Muscle of back (tissue), 11 donors: ENCODE measurements around the gene LHFPL2. TPM values are rescaled to one million over a fixed set of nuclear protein-coding genes. Genes with fewer than 3 reads are reported as not detected.
"Not testable (repeated sequence)": the region's sequence is repeated elsewhere in the genome, so short reads cannot be mapped to it uniquely, and the experiment has no call there.

Experiments
- DNase-seq, 3 donors: peaks; one replicate each; pipeline versions ENCODE4 v3.0.0 to v3.0.0-alpha.2; 2013
- polyA plus RNA-seq, 10 donors: library from polyadenylated mRNA; unstranded; fragments of 120-200 nt; gene quantifications; one replicate each; pipeline ENCODE4 v1.2.1, GENCODE V29; 2013; ENCODE audit not compliant: insufficient read length in 10 of 10

Gene LHFPL2
- polyA plus RNA-seq, 10 donors = 51.0 to 82.5 (median 59.4) TPM

- DNase-seq = no peak
Observed at GRCh38 chr5:78622302-78622971, 26.1 kb downstream of the LHFPL2 start.

- DNase-seq = no peak
Observed at GRCh38 chr5:78621291-78621738, 27.3 kb downstream of the LHFPL2 start.

GRCh38 chr5:78620119-78620518 lies 28.5 kb downstream of the LHFPL2 start:
- not testable (repeated sequence) for DNase-seq

DNA sequence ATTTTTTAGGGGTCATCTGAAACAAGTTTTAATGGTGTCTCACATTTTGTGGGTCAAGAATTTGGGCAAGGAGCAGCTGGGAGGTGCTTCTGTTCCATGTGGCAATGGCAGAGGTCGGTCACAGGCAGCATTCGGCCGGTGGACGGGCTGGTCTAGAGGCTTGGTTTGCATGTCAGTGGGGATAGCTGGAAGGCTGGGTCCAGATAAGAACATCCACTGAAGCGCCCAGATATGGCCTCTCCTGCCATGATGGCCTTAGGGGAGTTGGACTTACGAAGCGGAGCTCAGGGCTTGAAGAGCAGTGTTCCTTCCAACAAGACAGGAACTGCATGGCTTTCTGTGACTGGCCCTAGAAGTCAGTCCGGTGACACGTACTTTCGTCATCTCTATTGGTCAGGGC lies 30.3 kb downstream of the LHFPL2 start:
- DNase-seq = no peak

DNA sequence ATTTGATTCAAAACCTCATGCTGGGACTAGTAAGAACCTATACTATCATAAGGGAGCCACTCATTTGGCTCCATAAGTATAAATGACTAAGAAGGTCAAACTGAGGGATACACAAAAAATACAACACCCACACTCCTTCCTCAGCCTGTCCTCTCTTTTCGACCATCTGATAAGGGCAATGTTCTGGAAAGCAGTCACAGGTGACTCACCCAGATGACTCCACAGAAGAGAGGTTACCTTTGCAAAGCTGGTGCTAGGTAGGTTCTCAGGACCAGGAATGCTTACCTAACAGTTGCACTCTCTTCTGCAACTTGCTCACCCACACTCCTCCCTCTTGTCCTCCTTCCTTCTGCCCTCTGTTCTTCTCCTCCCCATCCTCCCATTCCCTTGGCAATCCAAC lies 32.9 kb downstream of the LHFPL2 start:
- DNase-seq = no peak

DNA sequence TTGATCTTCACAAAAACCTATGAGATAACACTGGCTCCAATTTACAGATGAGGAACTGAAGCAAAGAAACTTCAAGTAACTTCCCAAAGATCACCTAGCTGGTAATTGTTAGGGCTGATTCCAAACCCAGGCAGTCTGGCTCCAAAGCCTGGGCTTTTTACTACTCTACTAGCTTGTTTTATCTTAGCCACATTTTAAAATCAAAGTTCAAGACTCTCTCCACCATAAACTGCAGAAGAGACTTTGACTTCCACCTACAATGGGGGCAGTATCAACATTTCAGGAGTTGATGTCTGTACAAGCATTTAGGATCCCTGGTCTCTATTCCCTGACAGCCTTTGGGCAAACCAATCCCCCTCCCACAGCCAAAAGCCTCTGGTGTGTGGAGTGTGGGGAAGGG lies 33.8 kb downstream of the LHFPL2 start:
- DNase-seq = no peak

DNA sequence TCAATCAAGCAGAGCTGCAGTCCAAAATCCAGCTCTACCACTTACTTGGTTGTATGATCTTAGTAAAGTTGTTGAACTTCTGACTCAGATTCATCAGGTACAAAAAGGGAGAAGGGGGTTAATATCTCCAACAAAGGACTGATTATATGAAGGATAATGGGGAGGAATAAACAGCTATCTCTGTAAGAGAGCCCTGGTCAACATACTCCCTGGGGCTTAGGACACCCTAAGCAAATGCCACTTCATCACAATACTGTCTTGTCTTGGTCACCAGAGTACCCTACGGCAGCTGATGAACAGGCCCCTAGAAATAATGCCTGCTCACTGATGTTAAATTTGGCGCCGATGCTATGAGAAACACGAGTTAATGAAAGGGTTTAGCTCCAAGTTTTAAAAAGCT lies 34.8 kb downstream of the LHFPL2 start:
- no peak for DNase-seq

DNA sequence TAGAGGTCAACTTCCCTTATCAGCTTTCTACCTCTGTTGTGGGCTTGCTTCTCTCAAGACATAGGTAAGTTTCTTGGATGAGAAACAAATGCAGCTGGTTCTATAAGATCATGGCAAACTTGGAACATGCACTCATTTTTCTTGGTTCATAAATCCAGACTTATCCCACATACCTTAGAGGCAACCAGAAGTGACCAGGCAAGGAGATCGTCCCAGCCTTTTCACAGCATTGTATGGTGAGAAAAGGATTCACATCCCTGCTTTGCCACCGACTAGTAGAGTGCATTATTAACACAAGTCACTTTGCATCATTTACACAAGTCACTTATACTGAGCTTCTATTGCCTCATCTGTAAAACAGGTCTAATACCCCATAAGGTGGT lies 35.4 kb downstream of the LHFPL2 start:
- no peak for DNase-seq

GRCh38 chr5:78612227-78613150 lies 36.1 kb downstream of the LHFPL2 start:
- DNase-seq = no peak

GRCh38 chr5:78611126-78611605 lies 37.4 kb downstream of the LHFPL2 start:
- DNase-seq = peak in 1 of 3 donors; percentile 61

DNA sequence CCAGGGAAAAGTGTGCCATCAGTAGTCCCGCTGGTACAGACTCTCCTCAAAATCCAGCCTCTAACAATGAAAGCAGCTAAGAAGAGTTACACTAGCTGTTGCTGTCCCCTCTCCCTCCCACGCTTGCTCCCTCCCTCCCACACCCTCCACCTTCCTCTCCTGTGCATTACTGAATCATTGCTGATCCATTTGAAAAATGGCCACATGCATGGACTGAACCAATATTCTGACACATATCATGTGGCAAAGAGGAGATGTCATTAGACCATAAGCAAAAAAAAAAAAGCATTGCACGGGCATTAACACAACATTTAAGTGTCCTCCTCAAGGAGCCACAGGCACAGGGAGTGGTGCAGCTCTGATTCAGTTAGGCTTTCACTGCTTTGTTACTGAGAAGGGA lies 37.9 kb downstream of the LHFPL2 start:
- peak in 1 of 3 donors; percentile 41 for DNase-seq

GRCh38 chr5:78610163-78610583 lies 38.4 kb downstream of the LHFPL2 start:
- DNase-seq = peak in 2 of 3 donors; percentile 56 to 58

GRCh38 chr5:78607864-78608263 lies 40.7 kb downstream of the LHFPL2 start:
- DNase-seq = no peak

GRCh38 chr5:78606241-78606640 lies 42.3 kb downstream of the LHFPL2 start:
- DNase-seq = no peak

GRCh38 chr5:78605611-78606010 lies 43.0 kb downstream of the LHFPL2 start:
- no peak for DNase-seq

DNA sequence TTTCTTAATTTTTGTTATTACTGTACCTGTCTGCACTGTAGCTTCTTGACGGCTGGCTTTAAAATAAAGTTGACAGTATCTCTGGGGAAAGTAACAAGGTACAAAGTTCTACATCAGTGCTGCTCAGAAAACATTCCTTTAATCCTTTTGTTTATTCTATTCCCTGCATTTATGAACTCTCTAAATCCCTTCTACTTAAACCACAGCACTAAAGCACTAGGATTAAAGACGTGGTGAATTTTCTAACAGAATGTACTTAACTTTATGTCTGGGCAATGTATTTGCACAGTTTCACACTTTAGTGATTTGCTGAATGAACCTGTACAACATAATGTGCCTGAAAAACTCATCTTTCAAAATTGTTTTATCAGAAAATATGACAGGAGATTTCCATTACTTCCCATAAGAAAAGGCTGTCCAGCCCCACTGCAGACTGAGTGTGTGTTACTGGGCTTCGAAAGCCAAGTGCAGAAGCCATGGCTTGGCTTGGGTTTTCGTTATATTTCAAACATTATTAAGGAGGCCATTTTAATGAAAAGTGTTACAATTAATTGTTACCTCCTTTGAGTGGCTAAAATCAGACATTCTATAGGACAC lies 43.8 kb downstream of the LHFPL2 start:
- DNase-seq = peak in 1 of 3 donors; percentile 53

DNA sequence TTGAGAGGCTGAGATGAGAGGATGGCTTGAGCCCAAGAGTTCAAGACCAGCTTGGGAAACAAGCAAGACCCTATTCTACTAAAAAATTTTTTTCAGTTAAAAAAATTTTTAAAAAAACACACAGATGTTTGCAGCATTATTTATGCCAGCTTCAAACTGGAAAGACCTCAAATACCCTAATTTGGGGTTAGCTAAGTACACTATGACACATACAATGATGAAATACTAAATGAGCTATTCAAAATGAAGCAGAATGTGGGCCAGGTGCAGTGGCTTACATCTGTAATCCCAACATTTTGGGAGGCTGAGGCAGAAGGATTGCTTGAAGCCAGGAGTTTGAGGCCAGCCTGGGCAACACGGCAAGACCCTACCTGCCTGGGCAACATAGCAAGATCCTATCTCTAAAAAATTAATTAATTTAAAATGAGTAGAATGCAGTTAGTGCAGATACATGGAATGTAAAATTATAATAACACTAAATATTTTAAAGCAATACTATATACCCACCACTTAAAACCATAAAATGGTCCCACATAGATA lies 44.9 kb downstream of the LHFPL2 start:
- DNase-seq = no peak

DNA sequence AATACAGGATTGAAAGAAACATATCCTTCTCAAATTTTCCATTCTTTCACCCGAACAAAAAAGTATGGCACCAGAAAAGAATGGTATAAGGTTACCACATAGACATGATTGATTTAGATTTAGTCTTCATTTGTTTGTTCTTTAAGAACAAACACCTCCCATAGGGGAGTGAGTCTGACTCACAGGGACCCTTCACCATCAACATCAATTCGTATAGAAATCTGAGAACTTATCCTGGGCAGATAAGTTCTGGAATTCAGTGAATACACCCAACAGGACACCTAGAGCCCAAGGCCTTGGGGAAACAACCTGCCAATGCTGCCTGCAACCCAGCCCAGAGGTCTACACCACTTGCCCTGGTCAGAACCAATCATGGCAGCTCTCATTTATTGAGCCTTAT lies 46.2 kb downstream of the LHFPL2 start:
- no peak for DNase-seq

- peak; percentile 78 to 94 (median 84) for DNase-seq
Observed at GRCh38 chr5:78601559-78602314, 46.8 kb downstream of the LHFPL2 start.

- DNase-seq = peak; percentile 61 to 88 (median 71)
Observed at GRCh38 chr5:78600687-78601414, 47.7 kb downstream of the LHFPL2 start.

GRCh38 chr5:78598973-78599372 lies 49.6 kb downstream of the LHFPL2 start:
- DNase-seq = no peak
